ENCODE data around the gene GLO1.

The GLO1 gene

DNA sequence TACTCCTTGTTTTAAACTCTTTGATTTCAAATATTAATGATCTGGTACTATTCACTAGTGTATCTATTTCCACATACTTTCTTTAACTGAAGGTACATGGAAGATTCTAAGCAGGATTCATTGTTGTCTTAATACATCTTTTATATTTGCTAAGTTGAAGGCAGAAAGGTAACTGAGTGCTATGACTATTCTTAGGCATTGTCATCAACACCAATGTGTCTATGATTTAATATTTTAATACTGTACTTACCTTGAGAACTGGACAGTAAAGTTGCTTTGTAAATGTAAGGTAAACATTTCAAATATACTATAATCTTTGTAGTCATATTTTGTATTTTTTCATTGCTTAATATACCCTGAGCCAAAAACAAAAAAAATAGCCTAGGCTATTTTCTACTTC is 54.3 kb downstream of the GLO1 start:
- H3F3A ChIP-seq (ENCODE audit: control insufficient read depth, insufficient read depth) = no peaks in the 10 kb centered on the region
- no peaks in the 10 kb centered on the region for H3K9me2 ChIP-seq (replicated peaks; ENCODE audit: control insufficient read depth, low read length)
- no peaks in the 10 kb centered on the region for H3K36me3 ChIP-seq (ENCODE audit: control insufficient read depth, low read length)
- no peaks in the 10 kb centered on the region for H3K79me2 ChIP-seq (ENCODE audit: control insufficient read depth, low read length)
- no peaks in the 10 kb centered on the region for H4K20me1 ChIP-seq (ENCODE audit: control insufficient read depth, insufficient read depth, low read depth, low read length)
- no peaks in the 10 kb centered on the region for H3K9me3 ChIP-seq (ENCODE audit: control insufficient read depth, insufficient read depth, low read length)
- no peak overlapping the region for H3K27ac ChIP-seq (ENCODE audit: low read depth, low read length)
- H3K27me3 ChIP-seq (ENCODE audit: control insufficient read depth, low read length) = no peaks in the 10 kb centered on the region
- H3K4me1 ChIP-seq (ENCODE audit: control insufficient read depth, low read length) = no peaks in the 10 kb centered on the region
- no peak for TF ChIP-seq EZH2phosphoT487 (IDR thresholded peaks at IDR 0.05; ENCODE audit: borderline replicate concordance, low read length)
- TF ChIP-seq, protein P1, sequence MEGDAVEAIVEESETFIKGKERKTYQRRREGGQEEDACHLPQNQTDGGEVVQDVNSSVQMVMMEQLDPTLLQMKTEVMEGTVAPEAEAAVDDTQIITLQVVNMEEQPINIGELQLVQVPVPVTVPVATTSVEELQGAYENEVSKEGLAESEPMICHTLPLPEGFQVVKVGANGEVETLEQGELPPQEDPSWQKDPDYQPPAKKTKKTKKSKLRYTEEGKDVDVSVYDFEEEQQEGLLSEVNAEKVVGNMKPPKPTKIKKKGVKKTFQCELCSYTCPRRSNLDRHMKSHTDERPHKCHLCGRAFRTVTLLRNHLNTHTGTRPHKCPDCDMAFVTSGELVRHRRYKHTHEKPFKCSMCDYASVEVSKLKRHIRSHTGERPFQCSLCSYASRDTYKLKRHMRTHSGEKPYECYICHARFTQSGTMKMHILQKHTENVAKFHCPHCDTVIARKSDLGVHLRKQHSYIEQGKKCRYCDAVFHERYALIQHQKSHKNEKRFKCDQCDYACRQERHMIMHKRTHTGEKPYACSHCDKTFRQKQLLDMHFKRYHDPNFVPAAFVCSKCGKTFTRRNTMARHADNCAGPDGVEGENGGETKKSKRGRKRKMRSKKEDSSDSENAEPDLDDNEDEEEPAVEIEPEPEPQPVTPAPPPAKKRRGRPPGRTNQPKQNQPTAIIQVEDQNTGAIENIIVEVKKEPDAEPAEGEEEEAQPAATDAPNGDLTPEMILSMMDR (IDR thresholded peaks at IDR 0.05; ENCODE audit: low read depth, low read length, poor library complexity, severe bottlenecking) = no peak
- no peak overlapping the region for H3K4me3 ChIP-seq (ENCODE audit: low read length)
- H3K4me2 ChIP-seq (ENCODE audit: low read length) = no peak overlapping the region

DNA sequence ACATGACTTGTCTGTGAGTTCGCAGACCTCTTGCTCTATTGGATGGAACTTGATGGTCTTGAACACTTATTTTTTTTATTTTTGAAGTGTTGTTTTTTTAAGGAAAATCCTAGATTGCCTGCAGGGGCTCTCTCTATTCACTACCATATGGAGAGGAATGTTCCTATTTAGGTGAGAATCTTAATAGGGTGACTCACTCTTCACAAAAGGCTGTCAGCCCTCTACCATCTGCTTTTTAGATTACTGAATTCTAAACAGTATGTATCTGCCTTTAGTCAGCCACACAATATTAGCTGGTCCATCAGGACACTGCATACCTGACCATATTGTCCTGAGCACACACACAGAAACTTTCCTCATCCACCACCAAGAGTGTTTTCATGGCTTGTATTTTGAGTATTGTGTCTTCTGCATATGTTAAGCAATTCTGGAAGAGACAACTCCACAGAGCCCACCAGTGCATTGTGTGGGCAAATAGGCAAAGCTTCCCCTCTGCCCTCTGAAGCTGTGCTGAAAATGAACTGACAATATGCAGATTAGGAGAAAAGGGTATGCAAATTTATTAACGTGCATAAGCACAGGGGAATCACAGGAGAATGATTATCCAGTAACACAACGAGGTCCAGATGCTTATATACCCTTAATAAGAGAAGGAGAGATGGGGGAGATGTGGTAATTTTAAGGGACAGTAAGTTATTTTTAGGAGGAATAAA is 56.6 kb downstream of the GLO1 start:
- Histone ChIP-seq H3K9me2 (replicated peaks; ENCODE audit: control insufficient read depth, low read length) (no peaks in the 10 kb centered on the region), H3K4me2 (ENCODE audit: low read length) (no peak overlapping the region)
- TF ChIP-seq EZH2phosphoT487 (IDR thresholded peaks at IDR 0.05; ENCODE audit: borderline replicate concordance, low read length) = no peak
- TF ChIP-seq, protein P1 (IDR thresholded peaks at IDR 0.05; ENCODE audit: low read depth, low read length, poor library complexity, severe bottlenecking) = no peak

DNA sequence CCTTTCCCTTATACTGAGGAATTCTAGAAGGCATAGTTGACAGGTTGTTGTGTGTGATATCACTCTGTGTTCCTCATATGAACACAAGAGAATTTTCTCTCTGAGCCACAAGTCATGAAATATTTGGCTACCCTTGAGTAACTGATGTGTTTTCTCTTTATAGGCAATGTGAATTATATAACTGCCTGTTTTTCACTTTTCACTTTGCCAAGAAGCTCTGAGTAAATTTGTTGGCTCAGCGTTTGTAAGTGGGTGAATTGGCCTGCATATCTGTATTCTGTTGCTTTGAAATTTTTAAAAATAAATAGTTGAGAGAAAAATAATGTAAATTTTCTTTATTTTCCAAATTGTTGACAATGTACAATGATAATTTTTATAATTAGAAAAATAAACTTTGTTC is 58.0 kb downstream of the GLO1 start:
- H3K9me3 ChIP-seq (ENCODE audit: control insufficient read depth, insufficient read depth, low read length) = no peaks in the 10 kb centered on the region

More for the DNA sequence above, 56.6 kb downstream of the GLO1 start:
- Histone ChIP-seq H3K27me3 (ENCODE audit: control insufficient read depth, low read length) (no peaks in the 10 kb centered on the region), H3K4me3 (ENCODE audit: low read length) (no peak overlapping the region), H3K79me2 (ENCODE audit: control insufficient read depth, low read length) (peaks cover 5% of the 10 kb centered on the region), H3K4me1 (ENCODE audit: control insufficient read depth, low read length) (peaks cover 1% of the 10 kb centered on the region), H3K9me3 (ENCODE audit: control insufficient read depth, insufficient read depth, low read length) (no peaks in the 10 kb centered on the region), H4K20me1 (ENCODE audit: control insufficient read depth, insufficient read depth, low read depth, low read length) (no peaks in the 10 kb centered on the region), H3K36me3 (ENCODE audit: control insufficient read depth, low read length) (no peaks in the 10 kb centered on the region), H3F3A (ENCODE audit: control insufficient read depth, insufficient read depth) (no peaks in the 10 kb centered on the region), H3K27ac (ENCODE audit: low read depth, low read length) (no peak overlapping the region)

More for the DNA sequence above, 58.0 kb downstream of the GLO1 start:
- Histone ChIP-seq H3K4me1 (ENCODE audit: control insufficient read depth, low read length) (peaks cover 9% of the 10 kb centered on the region), H4K20me1 (ENCODE audit: control insufficient read depth, insufficient read depth, low read depth, low read length) (no peaks in the 10 kb centered on the region), H3K79me2 (ENCODE audit: control insufficient read depth, low read length) (peaks cover 13% of the 10 kb centered on the region), H3K27me3 (ENCODE audit: control insufficient read depth, low read length) (no peaks in the 10 kb centered on the region), H3K4me2 (ENCODE audit: low read length) (no peak overlapping the region), H3K27ac (ENCODE audit: low read depth, low read length) (no peak overlapping the region), H3F3A (ENCODE audit: control insufficient read depth, insufficient read depth) (no peaks in the 10 kb centered on the region), H3K36me3 (ENCODE audit: control insufficient read depth, low read length) (no peaks in the 10 kb centered on the region), H3K4me3 (ENCODE audit: low read length) (no peak overlapping the region), H3K9me2 (replicated peaks; ENCODE audit: control insufficient read depth, low read length) (no peaks in the 10 kb centered on the region)
- TF ChIP-seq, protein P1 (IDR thresholded peaks at IDR 0.05; ENCODE audit: low read depth, low read length, poor library complexity, severe bottlenecking) = no peak
- no peak for TF ChIP-seq EZH2phosphoT487 (IDR thresholded peaks at IDR 0.05; ENCODE audit: borderline replicate concordance, low read length)
